MCF 10A (cell line): ENCODE results near the gene CPTP. TPM values are rescaled to one million over a fixed set of nuclear protein-coding genes. Genes with fewer than 3 reads are reported as not detected.

Experiments used
- BruUV-seq: library from RNA; stranded (reverse); fragments of 400-500 nt; replicated peaks from 2 replicates; lab custom pipeline; 2021; lab: Mats Ljungman, UMichigan
- CTCF ChIA-PET: fragments of 300-600 bp; sonication (Branson Sonifier 250); formaldehyde crosslinking; extraction: SDS; loops from one replicate; lab custom pipeline; 2021; ENCODE audit warnings: antibody characterized with exemption, inconsistent platforms; lab: Yijun Ruan, JAX
- POLR2A ChIA-PET: fragments of 300-600, 350-650 bp; sonication (Branson Sonifier 250); formaldehyde crosslinking; extraction: SDS; loops from one replicate; lab custom pipeline; 2020; ENCODE audit warnings: antibody characterized with exemption, inconsistent platforms; lab: Yijun Ruan, JAX
- DNase-seq: peaks from one replicate; pipeline ENCODE4 v3.0.0-alpha.2; 2018; ENCODE audit not compliant: unreplicated experiment
- H3K27ac Mint-ChIP-seq: one replicate; pipeline ENCODE4 v1.8.0; 2022; ENCODE audit warnings: mild to moderate bottlenecking, low read depth, mixed read lengths; ENCODE audit not compliant: unreplicated experiment
- H3K27me3 Mint-ChIP-seq: one replicate; pipeline ENCODE4 v1.8.0; 2022; ENCODE audit warnings: mixed read lengths; ENCODE audit not compliant: insufficient read depth, unreplicated experiment
- H3K36me3 Mint-ChIP-seq: one replicate; pipeline ENCODE4 v1.8.0; 2022; ENCODE audit warnings: mild to moderate bottlenecking, moderate library complexity, mixed read lengths; ENCODE audit not compliant: insufficient read depth, unreplicated experiment
- H3K4me1 Mint-ChIP-seq: one replicate; pipeline ENCODE4 v1.8.0; 2022; ENCODE audit warnings: mixed read lengths; ENCODE audit not compliant: insufficient read depth, unreplicated experiment
- H3K4me3 Mint-ChIP-seq: one replicate; pipeline ENCODE4 v1.8.0; 2022; ENCODE audit warnings: mild to moderate bottlenecking, moderate library complexity, mixed read lengths; ENCODE audit not compliant: unreplicated experiment
- H3K9me3 Mint-ChIP-seq: one replicate; pipeline ENCODE4 v1.8.0; 2022; ENCODE audit warnings: mixed read lengths; ENCODE audit not compliant: unreplicated experiment
- intact Hi-C: fragments of 100-400 bp; cut with micrococcal nuclease; formaldehyde crosslinking; loops from 2 replicates; pipeline ENCODE4 v1.14.1; 2022
- total RNA-seq: library from RNA; stranded (reverse); gene quantifications from 2 replicates; pipeline ENCODE4 v1.2.3, GENCODE V29; 2022
- TF ChIP-seq, protein P1 (sequence below): fragments of 200-600 bp; IDR thresholded peaks from one replicate; pipeline ENCODE4 v1.8.0; 2022; ENCODE audit warnings: antibody characterized with exemption, mild to moderate bottlenecking; ENCODE audit not compliant: unreplicated experiment

The CPTP gene
- total RNA-seq, 1 experiment from 2014 or later, result 21.0 TPM

DNA sequence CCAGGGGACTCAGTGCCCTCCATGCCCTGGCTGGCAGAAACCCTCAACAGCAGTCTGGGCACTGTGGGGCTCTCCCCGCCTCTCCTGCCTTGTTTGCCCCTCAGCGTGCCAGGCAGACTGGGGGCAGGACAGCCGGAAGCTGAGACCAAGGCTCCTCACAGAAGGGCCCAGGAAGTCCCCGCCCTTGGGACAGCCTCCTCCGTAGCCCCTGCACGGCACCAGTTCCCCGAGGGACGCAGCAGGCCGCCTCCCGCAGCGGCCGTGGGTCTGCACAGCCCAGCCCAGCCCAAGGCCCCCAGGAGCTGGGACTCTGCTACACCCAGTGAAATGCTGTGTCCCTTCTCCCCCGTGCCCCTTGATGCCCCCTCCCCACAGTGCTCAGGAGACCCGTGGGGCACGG lies 3.7 kb downstream of the CPTP start:
- peaks cover 32% of the 10 kb centered on the region for H3K36me3 Mint-ChIP-seq
- BruUV-seq, result no TSS peak
- ChIA-PET CTCF (no interaction called here), POLR2A (no interaction called here)
- H3K4me3 Mint-ChIP-seq, result no peak overlapping the region
- peaks cover 13% of the 10 kb centered on the region for H3K4me1 Mint-ChIP-seq
- TF ChIP-seq, protein P1, sequence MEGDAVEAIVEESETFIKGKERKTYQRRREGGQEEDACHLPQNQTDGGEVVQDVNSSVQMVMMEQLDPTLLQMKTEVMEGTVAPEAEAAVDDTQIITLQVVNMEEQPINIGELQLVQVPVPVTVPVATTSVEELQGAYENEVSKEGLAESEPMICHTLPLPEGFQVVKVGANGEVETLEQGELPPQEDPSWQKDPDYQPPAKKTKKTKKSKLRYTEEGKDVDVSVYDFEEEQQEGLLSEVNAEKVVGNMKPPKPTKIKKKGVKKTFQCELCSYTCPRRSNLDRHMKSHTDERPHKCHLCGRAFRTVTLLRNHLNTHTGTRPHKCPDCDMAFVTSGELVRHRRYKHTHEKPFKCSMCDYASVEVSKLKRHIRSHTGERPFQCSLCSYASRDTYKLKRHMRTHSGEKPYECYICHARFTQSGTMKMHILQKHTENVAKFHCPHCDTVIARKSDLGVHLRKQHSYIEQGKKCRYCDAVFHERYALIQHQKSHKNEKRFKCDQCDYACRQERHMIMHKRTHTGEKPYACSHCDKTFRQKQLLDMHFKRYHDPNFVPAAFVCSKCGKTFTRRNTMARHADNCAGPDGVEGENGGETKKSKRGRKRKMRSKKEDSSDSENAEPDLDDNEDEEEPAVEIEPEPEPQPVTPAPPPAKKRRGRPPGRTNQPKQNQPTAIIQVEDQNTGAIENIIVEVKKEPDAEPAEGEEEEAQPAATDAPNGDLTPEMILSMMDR, result no peak
- intact Hi-C loops, result no loop called here
- no peaks in the 10 kb centered on the region for H3K9me3 Mint-ChIP-seq
- H3K27me3 Mint-ChIP-seq, result no peaks in the 10 kb centered on the region
- no peak for DNase-seq
- H3K27ac Mint-ChIP-seq, result no peak overlapping the region

DNA sequence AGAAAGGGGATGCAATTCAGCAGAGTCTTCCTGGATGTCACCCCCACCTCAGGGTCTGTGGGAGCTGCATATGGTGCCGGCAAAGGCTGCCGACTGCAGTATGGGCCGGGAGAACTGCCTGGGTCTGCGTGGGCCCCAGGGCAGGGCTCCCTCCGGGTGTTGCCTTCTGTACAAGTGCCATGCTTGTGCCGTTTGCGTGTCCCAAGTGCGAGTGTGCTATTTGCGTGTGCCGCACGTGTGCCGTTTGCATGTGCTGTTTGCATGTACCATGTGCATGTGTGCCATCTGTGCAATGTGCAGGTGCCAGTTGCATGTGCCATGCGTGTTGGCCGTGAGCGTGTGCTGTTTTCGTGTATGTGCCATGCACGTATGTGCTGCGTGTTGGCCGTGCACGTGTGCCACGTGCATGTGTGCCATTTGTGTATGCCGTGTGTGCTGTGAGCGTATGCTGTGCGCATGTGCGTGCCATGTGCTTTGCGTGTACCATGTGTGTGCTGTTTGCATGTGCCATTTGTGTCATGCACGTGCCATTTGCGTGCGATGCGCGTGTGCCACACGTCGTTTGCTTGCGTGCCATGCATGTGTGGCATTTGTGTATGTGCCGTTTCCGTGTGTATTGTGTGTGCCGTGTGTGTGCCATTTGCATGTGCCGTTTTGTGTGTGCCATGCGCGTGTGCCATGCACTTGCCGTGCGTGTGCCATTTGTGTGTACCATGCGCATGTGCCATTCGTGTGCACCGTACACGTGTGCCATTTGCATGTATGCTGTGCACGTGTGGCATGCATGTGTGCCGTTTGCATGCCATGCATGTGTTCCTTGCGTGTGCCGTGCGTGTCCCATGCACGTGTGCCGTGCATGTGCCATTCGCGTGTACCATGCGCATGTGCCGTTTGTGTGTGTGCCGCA lies 5.0 kb downstream of the CPTP start:
- no TSS peak for BruUV-seq
- Mint-ChIP-seq H3K27ac (no peak overlapping the region), H3K9me3 (no peaks in the 10 kb centered on the region), H3K27me3 (no peaks in the 10 kb centered on the region), H3K4me3 (no peak overlapping the region), H3K36me3 (peaks cover 40% of the 10 kb centered on the region), H3K4me1 (peaks cover 6% of the 10 kb centered on the region)
- CTCF ChIA-PET, result interaction anchor here (0.6 kb wide), 1 partner anchor 55 kb away, joined by 3 read pairs; no protein-coding TSS in a partner anchor
- TF ChIP-seq, protein P1, result no peak
- POLR2A ChIA-PET, result no interaction called here
- intact Hi-C loops, result no loop called here
- no peak for DNase-seq

DNA sequence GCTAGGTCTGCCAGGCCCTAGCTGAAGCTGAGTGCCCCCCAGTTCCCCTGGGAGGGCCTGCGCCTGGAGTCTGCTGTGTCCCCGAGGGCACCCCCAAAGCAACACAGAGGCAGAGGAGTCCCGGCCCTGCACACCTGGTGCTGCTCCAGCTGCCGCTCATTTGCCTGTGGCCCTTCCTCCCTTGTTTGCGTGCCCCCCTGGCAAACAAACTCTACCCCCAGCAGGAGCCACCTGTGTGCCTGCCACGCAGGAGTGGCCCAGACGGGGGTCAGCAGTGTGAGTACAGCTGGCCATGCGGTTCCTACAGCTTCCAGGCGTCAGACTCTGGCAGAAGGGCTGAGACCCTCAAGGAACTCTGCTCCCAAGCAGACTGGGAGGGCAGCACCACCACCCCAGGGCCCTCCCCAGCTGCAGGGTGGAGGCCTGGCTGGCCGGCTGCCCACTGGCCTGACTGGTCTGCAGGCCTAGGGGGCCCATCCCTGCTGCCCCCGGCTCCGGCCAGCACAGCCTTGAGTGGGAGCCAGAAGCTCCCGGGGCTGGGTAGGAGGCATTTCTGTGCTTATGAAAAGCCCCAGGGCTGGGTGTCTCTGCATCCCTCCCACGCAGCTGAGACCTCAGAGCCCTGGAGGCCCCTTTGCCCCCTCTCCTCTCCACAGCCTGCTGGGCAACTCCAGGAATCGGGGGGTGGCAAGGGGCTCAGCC lies 5.9 kb downstream of the CPTP start:
- no peak overlapping the region for H3K4me3 Mint-ChIP-seq
- DNase-seq, result no peak
- TF ChIP-seq, protein P1, result no peak
- ChIA-PET POLR2A (no interaction called here), CTCF (no interaction called here)
- no peaks in the 10 kb centered on the region for H3K9me3 Mint-ChIP-seq
- intact Hi-C loops, result no loop called here
- H3K27ac Mint-ChIP-seq, result no peak overlapping the region
- BruUV-seq, result no TSS peak
- H3K36me3 Mint-ChIP-seq, result peaks cover 42% of the 10 kb centered on the region
- peaks cover 6% of the 10 kb centered on the region for H3K4me1 Mint-ChIP-seq
- H3K27me3 Mint-ChIP-seq, result no peaks in the 10 kb centered on the region
